ENCODE measurements around the gene SCTR.

The SCTR gene

GRCh38 chr2:119473621-119474370 is 50.5 kb downstream of the SCTR start:
- no peak overlapping the region for H3K4me3 ChIP-seq (ENCODE audit: low read depth, low read length)
- no peak for TF ChIP-seq CTCF (IDR thresholded peaks at IDR 0.05; ENCODE audit: low read depth, low read length)
- DNase-seq (ENCODE audit: low read depth, low spot score): no peak
- in situ Hi-C loops (cut with HindIII; ENCODE audit: low sequenced_read_pairs): no loop called here

- in situ Hi-C loops (cut with HindIII; ENCODE audit: low sequenced_read_pairs): no loop called here
- H3K4me3 ChIP-seq (ENCODE audit: low read depth, low read length): no peak overlapping the region
- no peak for TF ChIP-seq CTCF (IDR thresholded peaks at IDR 0.05; ENCODE audit: low read depth, low read length)
- DNase-seq (ENCODE audit: low read depth, low spot score): no peak
These were observed 51.5 kb downstream of the SCTR start for GRCh38 chr2:119472749-119473148.

- H3K4me3 ChIP-seq (ENCODE audit: low read depth, low read length): no peak overlapping the region
- DNase-seq (ENCODE audit: low read depth, low spot score): no peak
- no peak for TF ChIP-seq CTCF (IDR thresholded peaks at IDR 0.05; ENCODE audit: low read depth, low read length)
- in situ Hi-C loops (cut with HindIII; ENCODE audit: low sequenced_read_pairs): no loop called here
These were observed 54.5 kb downstream of the SCTR start for GRCh38 chr2:119469661-119470297.

- no peak overlapping the region for H3K4me3 ChIP-seq (ENCODE audit: low read depth, low read length)
- DNase-seq (ENCODE audit: low read depth, low spot score): no peak
- TF ChIP-seq CTCF (IDR thresholded peaks at IDR 0.05; ENCODE audit: low read depth, low read length): no peak
- in situ Hi-C loops (cut with HindIII; ENCODE audit: low sequenced_read_pairs): no loop called here
These were observed 55.2 kb downstream of the SCTR start for GRCh38 chr2:119469131-119469530.

GRCh38 chr2:119468154-119468955 is 55.9 kb downstream of the SCTR start:
- H3K4me3 ChIP-seq (ENCODE audit: low read depth, low read length): no peak overlapping the region
- no peak for TF ChIP-seq CTCF (IDR thresholded peaks at IDR 0.05; ENCODE audit: low read depth, low read length)
- peak; percentile 43 for DNase-seq (ENCODE audit: low read depth, low spot score)
- in situ Hi-C loops (cut with HindIII; ENCODE audit: low sequenced_read_pairs): no loop called here

- TF ChIP-seq CTCF (IDR thresholded peaks at IDR 0.05; ENCODE audit: low read depth, low read length): no peak
- in situ Hi-C loops (cut with HindIII; ENCODE audit: low sequenced_read_pairs): no loop called here
- no peak for DNase-seq (ENCODE audit: low read depth, low spot score)
- H3K4me3 ChIP-seq (ENCODE audit: low read depth, low read length): no peak overlapping the region
These were observed 57.9 kb downstream of the SCTR start for GRCh38 chr2:119466373-119466772.
